HG03139 (cell line): ENCODE data around the gene PREP.
"Not testable (repeated sequence)": the region's sequence is repeated elsewhere in the genome, so short reads cannot be mapped to it uniquely, and the experiment has no call there.

Source experiments
- ATAC-seq: cut with Tn5 transposase; IDR thresholded peaks from one replicate; pipeline ENCODE4 v1.9.1; 2021; ENCODE audit not compliant: unreplicated experiment

Gene PREP

GRCh38 chr6:105346052-105346451 is 56.8 kb downstream of the PREP start:
- ATAC-seq, result no peak

DNA sequence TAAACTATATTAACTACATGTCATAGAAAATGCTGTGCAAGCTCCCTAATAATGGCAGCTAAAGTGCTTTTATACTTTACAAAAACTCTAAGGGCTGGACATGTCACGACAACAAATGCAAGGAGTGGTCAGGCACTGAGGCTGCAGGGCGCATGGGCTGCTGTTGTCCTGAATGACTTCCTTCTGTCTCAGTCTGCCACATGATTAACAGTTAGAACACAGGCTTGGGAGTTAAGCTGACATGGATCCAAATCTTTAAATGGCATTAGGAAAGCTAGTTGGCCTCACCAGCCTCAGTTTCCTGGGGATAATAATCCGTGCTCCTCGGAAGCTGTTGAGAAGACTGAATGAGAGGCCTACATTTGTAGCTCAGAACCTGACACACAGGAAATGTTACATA is 57.4 kb downstream of the PREP start:
- no peak for ATAC-seq

DNA sequence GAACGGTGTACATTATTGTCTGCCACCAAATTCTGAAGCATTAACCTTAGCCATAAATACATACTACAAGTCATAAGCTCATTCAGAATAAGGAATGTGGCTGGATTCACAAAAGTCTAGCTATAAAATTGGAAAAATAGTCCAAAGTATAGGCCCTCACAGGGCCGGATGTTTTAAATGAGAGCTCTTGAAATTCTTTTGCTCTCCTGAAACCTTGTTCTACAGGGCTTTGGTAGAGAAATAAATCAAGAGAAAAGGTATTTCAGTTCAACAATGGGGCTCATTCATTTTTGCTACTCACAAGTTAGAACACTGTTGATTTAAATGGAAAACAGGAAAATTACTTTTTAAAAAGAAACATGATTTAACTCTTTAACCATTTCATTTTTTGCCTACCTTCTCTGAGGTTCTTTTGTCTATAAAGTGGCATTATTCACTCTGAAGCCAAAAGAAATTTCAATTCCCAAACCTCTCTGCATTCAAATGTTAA is 58.0 kb downstream of the PREP start:
- ATAC-seq, result no peak

DNA sequence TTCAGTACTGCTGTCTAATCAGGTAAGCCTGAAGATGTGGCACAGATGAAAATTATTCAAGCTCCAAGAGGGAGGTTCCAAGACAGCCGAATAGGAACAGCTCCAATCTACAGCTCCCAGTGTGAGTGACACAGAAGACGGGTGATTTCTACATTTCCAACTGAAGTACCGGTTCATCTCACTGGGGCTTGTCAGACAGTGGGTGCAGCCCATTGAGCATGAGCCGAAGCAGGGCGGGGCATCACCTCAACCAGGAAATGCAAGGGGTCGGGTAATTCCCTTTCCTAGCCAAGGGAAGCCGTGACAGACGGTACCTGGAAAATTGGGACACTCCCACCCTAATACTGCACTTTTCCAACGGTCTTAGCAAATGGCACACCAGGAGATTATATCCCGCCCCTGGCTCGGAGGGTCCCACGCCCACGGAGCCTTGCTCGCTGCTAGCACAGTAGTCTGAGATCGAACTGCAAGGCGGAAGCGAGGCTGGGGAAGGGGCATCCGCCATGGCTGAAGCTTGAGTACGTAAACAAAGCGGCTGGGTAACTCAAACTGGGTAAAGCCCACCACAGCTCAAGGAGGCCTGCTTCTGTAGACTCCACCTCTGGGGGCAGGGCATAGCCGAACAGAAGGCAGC is 64.4 kb downstream of the PREP start:
- ATAC-seq, result not testable (repeated sequence)

GRCh38 chr6:105336986-105337385 is 65.9 kb downstream of the PREP start:
- ATAC-seq, result no peak

- no peak for ATAC-seq
Observed at GRCh38 chr6:105332576-105332975, 70.3 kb downstream of the PREP start.

DNA sequence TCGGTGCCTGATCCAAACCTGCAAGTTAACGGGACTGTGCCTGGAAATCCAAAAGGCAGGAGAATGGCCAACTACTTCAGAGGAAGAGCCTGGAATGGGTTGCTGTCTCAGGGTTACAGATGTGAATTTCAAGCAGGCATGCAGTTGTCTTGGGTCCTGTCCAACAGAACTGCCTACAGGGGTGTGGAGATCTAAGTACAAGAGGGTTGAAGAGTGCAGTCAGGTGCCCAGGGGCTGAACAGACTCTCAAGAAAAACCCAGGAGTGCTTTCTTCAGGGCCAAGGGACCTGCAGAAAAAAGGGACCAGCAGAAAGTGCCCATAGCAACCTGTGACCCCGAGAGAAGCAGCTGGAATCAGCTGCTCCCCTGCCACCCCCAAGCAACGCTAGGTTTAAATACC is 71.0 kb downstream of the PREP start:
- ATAC-seq, result no peak

GRCh38 chr6:105330913-105331312 is 72.0 kb downstream of the PREP start:
- ATAC-seq, result no peak

GRCh38 chr6:105330364-105330763 is 72.5 kb downstream of the PREP start:
- no peak for ATAC-seq

- no peak for ATAC-seq
Observed at GRCh38 chr6:105326833-105327770, 75.8 kb downstream of the PREP start.

DNA sequence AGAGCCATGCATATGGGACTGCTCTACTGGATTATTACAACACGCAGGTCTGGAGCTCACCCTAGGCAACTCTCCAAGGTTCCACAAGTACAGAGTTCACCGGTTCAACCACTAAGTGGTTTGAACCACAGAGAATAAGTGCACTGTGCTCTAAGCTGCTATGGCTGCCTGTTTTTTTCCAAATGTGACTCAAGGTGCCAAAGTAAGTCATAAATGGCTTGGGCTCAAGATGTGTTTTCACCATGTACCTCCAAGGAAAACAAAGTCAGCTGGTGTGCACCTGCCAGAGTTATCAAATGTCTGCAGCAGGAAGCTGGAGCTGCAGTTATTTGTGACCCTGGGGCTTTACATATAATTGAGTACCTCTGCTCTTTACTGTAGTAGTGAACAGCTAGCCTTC is 76.7 kb downstream of the PREP start:
- no peak for ATAC-seq

DNA sequence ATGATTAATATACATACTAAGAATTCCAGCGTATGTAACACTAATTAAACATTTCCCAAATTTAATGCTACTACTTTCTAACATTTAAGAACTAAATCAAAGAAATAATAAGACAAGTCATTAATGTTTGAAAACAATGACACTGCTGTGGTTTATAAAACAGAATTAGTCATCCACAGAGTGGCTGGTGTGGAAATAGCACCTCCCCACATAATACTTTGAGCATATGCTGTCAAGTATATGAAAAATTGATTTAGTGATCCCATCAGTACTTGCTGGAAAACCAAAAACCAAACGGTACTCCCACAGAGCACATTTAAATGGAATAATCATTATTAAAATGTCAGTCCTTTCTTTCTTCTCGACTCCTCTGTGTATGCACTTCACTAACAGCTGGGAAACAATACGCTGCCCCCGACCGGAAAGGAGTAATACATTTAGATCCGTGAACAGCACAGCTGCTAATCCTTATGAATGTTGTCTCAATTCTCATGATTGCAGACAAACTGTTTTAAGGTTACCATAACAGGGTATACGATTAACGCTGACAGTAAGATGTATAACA is 78.4 kb downstream of the PREP start:
- no peak for ATAC-seq

GRCh38 chr6:105322499-105323225 is 80.2 kb downstream of the PREP start:
- ATAC-seq, result no peak

DNA sequence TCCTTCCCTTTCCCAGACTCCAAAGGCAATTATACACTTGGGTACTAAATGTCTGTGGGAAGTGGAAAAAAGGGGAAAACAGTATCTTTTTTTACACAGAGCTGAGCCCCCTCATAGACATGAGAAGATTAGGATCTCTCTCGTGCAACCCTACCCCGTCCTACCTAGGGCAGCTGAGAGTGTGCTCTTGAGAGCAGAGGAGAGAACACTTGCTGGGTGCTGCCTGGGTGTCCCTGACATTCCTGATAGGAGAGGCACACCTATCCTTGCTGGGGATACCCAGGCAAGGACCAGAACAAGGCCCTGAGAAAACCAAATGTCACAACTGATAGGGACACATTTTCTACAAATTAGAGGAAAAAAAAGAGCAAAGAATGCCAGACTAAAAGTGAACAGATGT is 81.2 kb downstream of the PREP start:
- no peak for ATAC-seq

GRCh38 chr6:105321207-105321606 is 81.7 kb downstream of the PREP start:
- no peak for ATAC-seq

DNA sequence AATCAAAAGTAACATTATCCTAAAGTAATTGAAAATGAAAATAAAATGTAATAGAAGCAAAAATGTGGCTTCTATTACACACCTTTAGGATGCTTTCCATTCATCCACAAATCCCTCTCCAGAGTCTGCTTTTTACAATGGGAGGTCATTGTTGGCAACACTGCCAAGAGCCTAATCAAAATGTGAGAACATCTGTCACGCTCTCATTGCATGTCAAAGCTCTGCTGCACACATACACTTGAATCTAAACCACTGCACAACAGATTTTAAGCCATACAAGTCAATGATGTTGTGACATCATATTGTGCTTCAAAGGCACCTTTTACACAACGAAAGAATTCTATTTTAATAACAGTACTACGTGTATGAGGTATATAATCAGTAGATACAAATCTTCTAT is 82.1 kb downstream of the PREP start:
- ATAC-seq, result no peak

- no peak for ATAC-seq
Observed at GRCh38 chr6:105320271-105320670, 82.6 kb downstream of the PREP start.

DNA sequence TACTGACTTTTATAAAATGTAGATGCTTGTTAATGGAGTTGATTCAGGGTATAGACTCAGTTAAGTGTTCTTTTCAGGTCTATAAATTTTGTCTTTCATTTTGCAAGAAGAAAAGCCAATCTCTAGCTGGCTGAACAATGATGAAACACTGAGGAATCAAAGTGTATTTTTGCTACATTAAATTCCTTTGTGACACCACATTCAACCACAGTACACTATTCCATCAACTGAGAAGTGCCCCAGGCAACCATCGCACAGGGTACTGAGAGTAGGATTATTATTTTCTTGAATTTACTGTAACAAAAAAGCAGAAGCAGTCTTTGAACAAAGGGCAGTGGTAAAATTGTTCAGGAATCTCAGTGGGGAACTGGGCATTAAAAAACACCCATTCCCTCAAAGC is 83.6 kb downstream of the PREP start:
- no peak for ATAC-seq

DNA sequence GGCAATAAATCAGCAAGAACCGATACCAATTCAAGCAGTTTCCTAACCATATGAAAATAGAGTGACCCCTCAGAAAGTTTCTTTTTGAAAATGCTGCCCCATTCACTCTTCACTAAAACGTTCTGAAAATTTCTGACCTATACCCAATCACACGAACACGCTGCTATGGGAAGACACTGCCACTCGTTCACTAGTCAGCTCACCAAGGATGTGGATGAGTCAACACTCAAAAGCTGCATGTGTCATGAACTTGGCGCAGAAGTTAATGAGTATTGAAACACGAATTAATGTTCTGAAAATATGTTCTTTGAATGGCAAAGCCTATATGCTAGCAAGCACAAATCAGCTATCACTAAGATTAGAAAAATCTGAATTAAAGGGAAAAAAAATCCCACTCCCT is 84.2 kb downstream of the PREP start:
- no peak for ATAC-seq

DNA sequence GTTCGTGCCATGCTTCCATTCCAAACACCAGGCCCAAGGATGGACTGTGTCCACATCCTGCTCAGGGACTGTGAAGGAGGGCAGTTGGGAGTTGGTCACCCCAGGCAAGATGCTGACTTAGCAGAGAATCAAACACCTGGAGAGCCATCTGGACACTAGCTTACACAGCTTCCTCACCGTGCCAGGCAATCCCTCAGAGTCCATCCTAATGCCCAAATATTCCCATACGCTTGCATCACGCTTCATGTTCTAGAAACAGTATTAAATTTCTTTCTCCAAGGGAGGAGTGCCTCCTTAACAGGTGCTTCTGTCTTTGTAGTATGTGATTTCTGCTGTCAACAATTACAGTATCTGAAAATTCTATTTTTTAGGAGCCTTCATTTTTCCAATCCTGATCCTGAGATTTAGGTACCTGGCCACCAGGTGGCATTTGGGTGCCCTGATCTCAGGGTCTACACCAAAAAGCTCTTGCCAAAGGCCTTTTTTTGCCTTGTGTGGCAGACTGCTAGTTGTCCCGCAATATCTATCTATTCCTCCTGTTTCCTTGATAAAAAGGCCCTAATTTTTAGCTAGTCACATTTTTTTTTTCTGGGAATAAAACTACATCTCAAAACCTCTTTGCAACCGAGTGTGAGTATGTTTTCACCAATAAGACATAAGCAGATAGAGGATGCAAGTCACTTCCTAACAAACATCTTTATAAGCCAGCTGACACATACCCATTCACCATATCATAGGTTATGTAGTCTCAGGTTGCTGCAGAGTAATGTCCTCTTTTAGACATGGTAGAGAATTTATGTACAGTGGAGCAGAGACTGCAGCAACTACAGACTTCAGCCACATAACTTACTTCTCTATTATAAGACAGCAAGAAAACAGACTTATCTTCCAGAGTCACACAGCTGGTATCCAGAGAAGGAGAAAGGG is 85.0 kb downstream of the PREP start:
- ATAC-seq, result no peak
